HG02870 (cell line): ENCODE measurements around the gene MMP20.

Experiments
- ATAC-seq: cut with Tn5 transposase; IDR thresholded peaks from one replicate; pipeline ENCODE4 v1.9.1; 2021; ENCODE audit warnings: mild to moderate bottlenecking, moderate library complexity; ENCODE audit not compliant: unreplicated experiment

Gene MMP20

DNA sequence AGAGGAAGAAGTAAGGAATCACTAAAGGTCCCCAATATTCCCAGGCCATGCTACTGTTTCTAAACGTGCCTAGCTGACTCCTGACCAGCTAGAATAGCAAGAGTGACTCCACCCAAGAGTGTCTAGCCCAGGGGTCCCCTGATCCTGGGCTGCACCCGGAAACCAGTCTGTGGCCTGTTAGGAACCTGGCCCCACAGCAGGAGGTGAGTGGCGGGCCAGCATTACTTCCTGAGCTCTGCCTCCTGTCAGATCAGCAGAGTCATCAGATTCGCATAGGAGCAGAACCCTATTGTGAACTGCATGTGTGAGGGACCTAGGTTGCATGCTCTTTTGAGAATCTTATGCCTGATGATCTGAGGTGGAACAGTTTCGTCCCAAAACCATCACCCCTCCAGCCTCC, 2.0 kb downstream of the MMP20 start:
- no peak for ATAC-seq

DNA sequence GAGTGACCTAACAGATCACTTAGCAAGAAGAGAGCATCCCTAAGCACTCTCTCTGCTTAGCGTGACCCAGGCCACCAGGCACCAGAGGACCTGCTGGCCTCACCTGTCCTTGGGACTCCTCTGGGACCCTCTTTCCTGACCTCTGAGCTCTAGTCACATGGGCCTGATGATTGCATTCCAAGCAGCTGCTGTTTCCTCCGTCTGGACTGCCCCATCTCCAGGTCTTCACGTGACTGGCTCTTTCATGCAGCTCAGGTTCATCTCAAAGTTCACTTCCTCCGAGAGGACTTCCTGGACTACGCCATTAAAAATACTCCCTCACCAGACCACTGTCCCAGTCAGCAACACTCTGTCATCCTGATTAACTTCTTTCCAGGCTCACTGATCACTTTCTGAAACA, 2.9 kb downstream of the MMP20 start:
- ATAC-seq = no peak

- ATAC-seq = peak; percentile 92
These were observed 4.1 kb downstream of the MMP20 start for GRCh38 chr11:102620818-102621561.

DNA sequence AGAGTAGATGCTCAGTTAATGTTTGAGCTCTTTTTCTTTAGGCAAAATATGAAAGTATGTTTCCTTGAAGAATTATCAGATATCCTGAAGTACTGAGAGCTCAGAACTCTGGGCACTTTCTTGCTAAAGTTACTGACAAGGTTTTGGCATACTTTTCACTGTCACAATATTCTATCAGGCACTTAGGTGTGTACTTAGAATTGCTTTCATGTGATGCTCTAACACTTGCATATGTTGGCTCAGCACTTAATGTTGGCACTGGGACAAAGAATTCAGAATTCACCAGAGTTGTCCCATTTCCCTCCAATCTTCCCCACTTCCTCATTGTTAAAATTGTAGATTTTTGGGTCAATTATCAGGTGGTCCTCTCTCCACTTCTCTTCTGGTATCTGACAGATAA, 5.0 kb downstream of the MMP20 start:
- no peak for ATAC-seq

GRCh38 chr11:102617466-102618008, 7.6 kb downstream of the MMP20 start:
- ATAC-seq = no peak

GRCh38 chr11:102615894-102616432, 9.2 kb downstream of the MMP20 start:
- ATAC-seq = no peak

DNA sequence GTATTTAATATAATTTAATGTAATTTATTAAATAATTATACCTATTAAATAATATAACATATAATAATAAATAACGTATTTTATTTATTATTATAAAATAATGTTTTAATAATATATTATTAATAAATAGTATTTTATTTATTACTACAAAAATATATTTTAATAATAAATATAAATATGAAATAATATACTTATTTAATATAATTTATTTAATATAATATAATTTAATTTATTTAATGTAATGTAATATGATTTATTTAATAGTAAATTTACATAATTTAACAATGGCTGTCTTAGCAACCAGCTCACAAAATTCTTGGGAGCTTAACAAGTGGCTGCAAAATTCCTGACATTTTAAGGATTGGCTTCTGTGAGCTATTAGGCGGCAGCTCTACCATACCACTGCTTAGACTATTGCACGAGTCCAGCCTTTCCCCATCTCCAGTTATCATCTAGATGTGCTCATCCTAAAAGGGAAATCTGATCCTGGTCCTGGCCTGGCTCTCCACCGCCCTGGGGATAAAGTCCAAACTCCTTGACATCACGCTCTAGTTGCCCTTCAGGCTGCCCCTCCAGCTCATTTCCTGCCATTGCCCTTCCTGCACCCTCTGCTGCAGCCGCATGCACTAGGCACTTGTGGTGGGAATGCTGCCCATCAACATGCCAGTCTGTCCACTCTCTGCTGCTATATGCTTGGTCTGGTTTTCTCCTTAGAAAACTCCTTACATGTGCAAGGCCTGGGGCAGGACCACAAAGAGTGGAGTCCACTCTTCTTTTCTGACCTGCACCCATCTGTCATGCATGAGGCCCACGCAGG, 9.8 kb downstream of the MMP20 start:
- ATAC-seq = no peak

DNA sequence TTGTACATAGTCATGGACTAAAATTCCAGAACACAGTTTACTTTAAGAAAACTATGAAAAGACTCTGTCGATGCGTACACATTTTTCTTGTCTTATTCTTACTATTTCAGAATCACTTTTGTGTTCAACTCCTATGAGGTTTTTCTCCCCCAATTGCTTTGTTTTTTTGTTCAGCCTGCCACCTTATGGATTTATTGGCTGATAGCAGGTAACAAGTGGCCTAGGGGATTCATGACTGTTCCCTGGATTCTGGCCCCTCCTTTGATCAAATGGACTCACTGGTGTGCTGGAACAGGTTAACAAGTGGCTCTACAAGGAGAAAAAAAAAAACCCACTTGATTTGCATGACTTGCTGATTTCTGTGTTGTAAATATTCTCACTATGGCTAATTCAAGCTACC, 10.6 kb downstream of the MMP20 start:
- no peak for ATAC-seq

- no peak for ATAC-seq
These were observed 11.1 kb downstream of the MMP20 start for GRCh38 chr11:102614031-102614430.

- no peak for ATAC-seq
These were observed 11.7 kb downstream of the MMP20 start for GRCh38 chr11:102613450-102613849.

GRCh38 chr11:102611291-102611690, 13.8 kb downstream of the MMP20 start:
- ATAC-seq = peak; percentile 62

DNA sequence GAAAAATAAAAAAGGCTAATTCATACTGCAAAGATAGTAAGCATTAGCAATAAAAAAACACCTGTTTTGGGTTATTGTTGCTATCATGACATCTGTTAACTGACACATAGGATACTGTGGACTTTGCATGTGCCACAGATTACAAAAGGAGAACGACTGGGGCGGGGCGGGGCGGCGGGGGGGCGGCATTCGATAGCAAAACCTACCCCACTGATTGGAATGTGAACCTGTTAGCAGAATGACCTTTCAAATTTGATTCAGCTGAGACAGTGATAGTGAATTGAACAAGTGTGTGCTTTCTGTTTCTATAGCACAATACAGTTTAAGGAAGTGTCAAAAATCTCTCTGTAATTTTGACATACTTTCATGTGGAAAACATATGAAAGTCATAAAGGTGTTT, 14.9 kb downstream of the MMP20 start:
- ATAC-seq = no peak

DNA sequence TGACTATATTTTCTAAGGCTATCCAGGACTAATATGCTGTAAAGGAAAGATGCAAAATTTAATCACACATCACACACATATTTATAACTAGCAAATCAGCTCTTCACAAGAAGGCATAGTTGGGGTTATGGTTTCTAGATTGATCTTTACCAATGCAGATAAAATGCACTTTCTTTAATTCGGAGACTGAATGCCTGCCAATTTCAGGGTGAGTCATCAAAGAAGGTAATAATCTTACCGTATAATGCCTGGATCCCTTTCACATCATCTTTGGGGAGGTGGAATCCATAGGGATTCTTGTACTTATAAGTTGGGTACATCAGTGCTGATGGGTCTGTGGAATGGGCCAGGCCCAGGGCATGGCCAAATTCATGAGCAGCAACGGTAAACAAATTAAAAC, 16.4 kb downstream of the MMP20 start:
- no peak for ATAC-seq

GRCh38 chr11:102604875-102605274, 20.3 kb downstream of the MMP20 start:
- ATAC-seq = no peak

- ATAC-seq = no peak
These were observed 21.1 kb downstream of the MMP20 start for GRCh38 chr11:102604011-102604410.

- no peak for ATAC-seq
These were observed 21.6 kb downstream of the MMP20 start for GRCh38 chr11:102603576-102603975.

DNA sequence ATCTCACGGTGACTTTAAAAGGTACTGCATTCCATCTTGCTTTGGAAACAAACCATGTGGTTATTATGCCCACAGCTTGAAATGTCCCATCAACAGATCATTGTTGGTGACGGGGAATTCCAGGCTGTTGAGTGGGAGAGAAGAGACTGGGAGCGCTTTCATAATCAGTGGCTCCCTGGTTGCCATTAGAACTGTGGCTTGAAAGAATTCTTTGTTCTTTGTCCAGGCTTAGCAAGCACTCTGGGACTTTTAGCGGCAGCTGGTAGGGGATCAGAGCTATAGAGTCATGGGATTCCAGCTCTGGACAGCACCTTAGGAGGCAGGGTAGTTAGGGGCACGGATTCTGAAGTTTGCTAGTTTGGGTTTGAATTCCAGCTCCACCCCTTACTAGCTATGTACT, 22.0 kb downstream of the MMP20 start:
- no peak for ATAC-seq

DNA sequence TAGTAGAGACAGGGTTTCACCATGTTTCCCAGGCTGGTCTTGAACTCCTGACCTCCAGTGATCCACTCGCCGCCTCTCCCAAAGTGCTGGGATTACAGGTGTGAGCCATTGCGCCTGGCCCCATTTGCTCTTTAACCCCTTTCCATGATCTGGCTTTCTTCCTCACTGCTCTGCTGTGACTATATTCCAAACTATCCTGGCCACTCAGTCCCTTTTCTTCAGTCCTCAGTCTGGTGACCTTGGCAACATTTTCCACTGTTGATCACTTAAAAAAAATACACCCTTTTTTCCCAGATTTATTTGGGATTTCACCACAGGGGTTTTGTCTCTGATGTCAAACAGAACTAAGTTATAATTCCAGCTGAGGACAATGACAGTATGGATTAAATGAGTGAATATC, 24.5 kb downstream of the MMP20 start:
- ATAC-seq = no peak

GRCh38 chr11:102599642-102600261, 25.4 kb downstream of the MMP20 start:
- ATAC-seq = peak; percentile 93

DNA sequence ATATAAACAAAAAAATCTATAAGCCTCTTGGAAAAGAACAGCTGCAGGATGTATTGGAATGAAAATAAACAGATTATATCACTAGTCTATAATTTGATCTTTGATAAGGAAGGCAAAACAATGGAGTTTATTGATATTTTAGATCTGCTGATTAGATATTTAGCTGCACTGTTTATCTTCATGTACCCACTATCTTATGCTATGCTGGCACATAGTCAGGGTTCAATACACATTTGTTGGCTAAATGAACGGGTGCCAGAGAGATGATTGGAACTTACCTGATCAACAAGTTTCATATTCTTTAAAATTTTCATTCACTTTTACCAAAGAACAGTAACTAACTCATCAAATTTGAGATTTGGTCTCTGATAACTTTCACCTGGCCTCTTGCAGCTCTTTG, 26.9 kb downstream of the MMP20 start:
- no peak for ATAC-seq

DNA sequence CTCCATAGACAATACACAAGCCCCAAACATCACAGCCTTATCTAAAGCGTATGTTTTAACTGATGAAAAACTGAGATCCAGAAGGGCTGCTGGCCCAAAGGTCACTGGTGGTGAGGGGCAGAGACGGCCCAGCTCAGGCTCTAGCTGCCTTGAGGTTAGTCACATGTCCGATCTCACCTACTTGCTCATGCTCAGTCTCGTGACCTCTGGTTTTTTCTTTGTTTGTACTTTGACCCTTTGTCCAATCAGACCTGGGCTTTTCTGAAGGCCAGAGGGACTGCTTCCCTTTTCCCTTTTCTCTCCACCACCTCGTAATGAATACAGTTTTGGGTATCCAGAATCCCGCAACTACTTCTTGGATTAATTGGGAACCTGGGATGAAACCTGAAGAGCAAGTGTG, 28.6 kb downstream of the MMP20 start:
- no peak for ATAC-seq
